H1 (cell line): ENCODE results near the gene UGT3A1. TPM values are rescaled to one million over a fixed set of nuclear protein-coding genes. Genes with fewer than 3 reads are reported as not detected.
A peak's percentile ranks its signal among the peaks of the same experiment; 100 is the strongest.

Experiments used
- CTCF ChIA-PET: fragments of 300-600 bp; sonication (Branson Sonifier 250); formaldehyde crosslinking; loops from one replicate; lab custom pipeline; 2021; ENCODE audit not compliant: partially characterized antibody; lab: Charles Lee
- POLR2A ChIA-PET: fragments of 300-600 bp; sonication (Branson Sonifier 250); formaldehyde crosslinking; loops from one replicate; lab custom pipeline; 2021; ENCODE audit warnings: inconsistent platforms; ENCODE audit not compliant: partially characterized antibody; lab: Charles Lee
- DNase-seq, 2 experiments: peaks; one replicate each; pipeline versions ENCODE4 v3.0.0 to v3.0.0-alpha.2; 2010 to 2022; ENCODE audit warnings: low spot score in 2 of 2, low read depth in 1 of 2, mixed read lengths in 1 of 2
- FAIRE-seq: peaks from 2 replicates; lab custom pipeline; 2011; peaks lifted over from hg19 to GRCh38; lab: Jason Lieb, UNC
- H2AFZ ChIP-seq: 2 replicates; pipeline ENCODE4 v1.8.1; 2012; ENCODE audit warnings: low read length, inconsistent platforms
- H2AK5ac ChIP-seq: 2 replicates; pipeline ENCODE4 v1.6.1; 2013; ENCODE audit warnings: low read depth, low read length
- H2BK120ac ChIP-seq: replicated peaks from 2 replicates; pipeline ENCODE3; 2013; ENCODE audit warnings: low read depth, low read length, inconsistent platforms
- H2BK12ac ChIP-seq: 2 replicates; pipeline ENCODE4 v1.6.1; 2013; ENCODE audit warnings: low read depth, low read length
- H2BK15ac ChIP-seq: 2 replicates; pipeline ENCODE4 v1.6.1; 2013; ENCODE audit warnings: low read length
- H2BK20ac ChIP-seq: 2 replicates; pipeline ENCODE4 v1.6.1; 2013; ENCODE audit warnings: low read length
- H2BK5ac ChIP-seq: 2 replicates; pipeline ENCODE4 v1.6.1; 2013; ENCODE audit warnings: low read depth, low read length
- H3K14ac ChIP-seq: 2 replicates; pipeline ENCODE4 v1.6.1; 2013; ENCODE audit warnings: inconsistent platforms; ENCODE audit not compliant: insufficient read length
- H3K18ac ChIP-seq: 2 replicates; pipeline ENCODE4 v1.6.1; 2013; ENCODE audit warnings: low read length; ENCODE audit errors: extremely low read depth
- H3K23ac ChIP-seq: 2 replicates; pipeline ENCODE4 v1.6.1; 2013; ENCODE audit warnings: inconsistent platforms; ENCODE audit not compliant: insufficient read length
- H3K23me2 ChIP-seq: 2 replicates; pipeline ENCODE4 v1.6.1; 2013; ENCODE audit warnings: low read depth, low read length
- H3K27ac ChIP-seq: 2 replicates; pipeline ENCODE4 v1.6.1; 2011; ENCODE audit warnings: low read depth, low read length, inconsistent platforms
- H3K27me3 ChIP-seq, 4 experiments: replicated peaks in 1 of 4; 1 replicate in 1 of 4; 2 replicates in 3 of 4; pipeline versions ENCODE4 v1.6.1 to v1.8.1; 2011 to 2013; ENCODE audit warnings: low read length in 3 of 4, mild to moderate bottlenecking in 3 of 4, inconsistent platforms in 2 of 4, mixed read lengths in 2 of 4, moderate library complexity in 1 of 4; ENCODE audit not compliant: control insufficient read depth in 3 of 4, insufficient read depth in 3 of 4; ENCODE audit errors: extremely low read depth in 1 of 4
- H3K36me3 ChIP-seq, 4 experiments: 2 replicates each; pipeline versions ENCODE4 v1.6.1 to v1.8.1; 2011 to 2013; ENCODE audit warnings: mild to moderate bottlenecking in 4 of 4, low read length in 3 of 4, moderate library complexity in 2 of 4, control low read depth in 1 of 4, inconsistent platforms in 1 of 4; ENCODE audit not compliant: insufficient read depth in 4 of 4, control insufficient read depth in 2 of 4
- H3K4ac ChIP-seq: replicated peaks from 2 replicates; pipeline ENCODE3; 2013; ENCODE audit warnings: low read length, low read depth, mixed read lengths, inconsistent platforms; ENCODE audit not compliant: insufficient read length
- H3K4me1 ChIP-seq, 4 experiments: replicated peaks in 1 of 4; 1 replicate in 1 of 4; 2 replicates in 3 of 4; pipeline versions ENCODE4 v1.6.1 to v1.8.1; 2011 to 2013; ENCODE audit warnings: low read length in 3 of 4, inconsistent platforms in 2 of 4, mixed read lengths in 1 of 4; ENCODE audit not compliant: insufficient read depth in 4 of 4, control insufficient read depth in 3 of 4
- H3K4me2 ChIP-seq, 2 experiments: 2 replicates each; pipeline versions ENCODE4 v1.6.1 to v1.8.1; 2011 to 2013; ENCODE audit warnings: low read depth in 2 of 2, low read length in 2 of 2, control low read depth in 1 of 2, inconsistent platforms in 1 of 2, mild to moderate bottlenecking in 1 of 2; ENCODE audit not compliant: insufficient read depth in 1 of 2
- H3K4me3 ChIP-seq, 4 experiments: fragments of 200-600, 300-600 bp in 1 of 4; sonication (generic), shearing (Covaris generic), sonication (Bioruptor Twin) in 1 of 4; 2 replicates each; pipeline versions ENCODE4 v1.5.1 to v1.8.1; 2011 to 2016; ENCODE audit warnings: low read length in 4 of 4, low read depth in 3 of 4, control low read depth in 2 of 4, inconsistent platforms in 2 of 4, mild to moderate bottlenecking in 2 of 4, mixed read lengths in 1 of 4, moderate library complexity in 1 of 4; ENCODE audit not compliant: insufficient read depth in 2 of 4; ENCODE audit errors: extremely low read depth in 1 of 4
- H3K56ac ChIP-seq: replicated peaks from 2 replicates; pipeline ENCODE3; 2013; ENCODE audit warnings: low read depth, mild to moderate bottlenecking, mixed read lengths, low read length, inconsistent platforms; ENCODE audit not compliant: insufficient read length
- H3K79me1 ChIP-seq: 2 replicates; pipeline ENCODE4 v1.6.1; 2013; ENCODE audit warnings: low read depth, low read length, control low read depth
- H3K79me2 ChIP-seq, 2 experiments: 2 replicates each; pipeline versions ENCODE4 v1.6.1 to v1.8.1; 2012 to 2013; ENCODE audit warnings: low read length in 2 of 2, mild to moderate bottlenecking in 2 of 2, inconsistent platforms in 1 of 2; ENCODE audit not compliant: insufficient read depth in 2 of 2, control insufficient read depth in 1 of 2
- H3K9ac ChIP-seq, 4 experiments: replicated peaks in 1 of 4; 1 replicate in 1 of 4; 2 replicates in 3 of 4; pipeline versions ENCODE4 v1.6.1 to v1.8.1; 2011 to 2013; ENCODE audit warnings: low read depth in 3 of 4, low read length in 3 of 4, control low read depth in 2 of 4, mild to moderate bottlenecking in 2 of 4, moderate library complexity in 2 of 4, inconsistent platforms in 1 of 4; ENCODE audit errors: extremely low read depth in 1 of 4
- H3K9me3 ChIP-seq, 2 experiments: 2 replicates each; pipeline versions ENCODE4 v1.6.1 to v1.8.1; 2012 to 2013; ENCODE audit warnings: mild to moderate bottlenecking in 2 of 2, moderate library complexity in 2 of 2, control low read depth in 1 of 2, inconsistent platforms in 1 of 2, low read depth in 1 of 2, low read length in 1 of 2, mixed read lengths in 1 of 2; ENCODE audit not compliant: insufficient read depth in 2 of 2
- H4K20me1 ChIP-seq, 2 experiments: replicated peaks in 1 of 2; 2 replicates each; pipeline versions ENCODE3 to v1.8.1; 2011 to 2013; ENCODE audit warnings: inconsistent platforms in 2 of 2, low read length in 2 of 2, mild to moderate bottlenecking in 1 of 2; ENCODE audit not compliant: insufficient read depth in 2 of 2, control insufficient read depth in 1 of 2
- H4K5ac ChIP-seq: 2 replicates; pipeline ENCODE4 v1.6.1; 2013; ENCODE audit warnings: low read length, low read depth, mixed read lengths, inconsistent platforms; ENCODE audit not compliant: insufficient read length
- H4K8ac ChIP-seq: 2 replicates; pipeline ENCODE4 v1.8.0; 2013; ENCODE audit warnings: mild to moderate bottlenecking, moderate library complexity, low read length, inconsistent platforms; ENCODE audit not compliant: insufficient read depth; ENCODE audit errors: extremely low read depth
- H4K91ac ChIP-seq: replicated peaks from 2 replicates; pipeline ENCODE3; 2013; ENCODE audit warnings: low read length, mixed read lengths, inconsistent platforms; ENCODE audit not compliant: insufficient read length
- ASH2L ChIP-seq: fragments of 200-600, 300-600 bp; sonication (generic); IDR thresholded peaks from one replicate; pipeline ENCODE4 v1.7.1; 2017; ENCODE audit warnings: low read length
- CEBPB ChIP-seq: IDR thresholded peaks from 2 replicates; pipeline ENCODE4 v1.6.1; 2012; ENCODE audit warnings: low read depth, low read length
- MAX ChIP-seq: IDR thresholded peaks from 2 replicates; pipeline ENCODE4 v1.6.1; 2012; ENCODE audit warnings: inconsistent platforms
- POLR2A ChIP-seq, 2 experiments: IDR thresholded peaks; 1 replicate in 1 of 2; 2 replicates in 1 of 2; pipeline ENCODE4 v1.6.1; 2011; ENCODE audit warnings: low read depth in 2 of 2, low read length in 2 of 2, mild to moderate bottlenecking in 2 of 2; ENCODE audit errors: control extremely low read depth in 1 of 2
- WGBS, 2 experiments: shearing (Covaris generic) in 1 of 2; methylation state at CpG; one replicate each; pipeline versions ENCODE4 v1.1.6 to v1.1.7; 2013 to 2015; ENCODE audit warnings: low lambda C conversion rate in 2 of 2, mixed read lengths in 2 of 2, inconsistent platforms in 1 of 2, low coverage in 1 of 2, missing lambda C conversion rate in 1 of 2; ENCODE audit not compliant: insufficient replicate concordance in 2 of 2, insufficient coverage in 1 of 2, insufficient read length in 1 of 2; ENCODE audit errors: extremely low coverage in 1 of 2, missing lambda C conversion rate in 1 of 2; 5-methylcytosine and 5-hydroxymethylcytosine counted together
- polyA plus RNA-seq, 7 experiments: library from polyadenylated mRNA; depleted of rRNA in 3 of 7; stranded (reverse) in 5 of 7; unstranded in 2 of 7; fragments of >200 nt in 5 of 7; fragments of 200-250 nt in 2 of 7; gene quantifications; 1 replicate in 5 of 7; 2 replicates in 1 of 7; 4 replicates in 1 of 7; pipeline versions ENCODE4 v1.2.1 to v1.2.3, GENCODE V29; 2011 to 2013; ENCODE audit warnings: missing spikeins in 2 of 7, mixed read lengths in 2 of 7
- total RNA-seq: library from RNA; stranded (reverse); fragmentation: NEBNext Ultra II Directional; extraction: Animal tissue kit (Norgen Biotek cat#: 25700); gene quantifications from 2 replicates; pipeline ENCODE4 v1.2.1, GENCODE V29; 2021

The UGT3A1 gene
- total and polyA plus RNA-seq, 2 of the 8 experiments (the other 6 are each of a cell fraction or from before 2014, with no cell fraction given): 2.4 to 3.4 TPM

- no peak overlapping the region for H2BK5ac ChIP-seq
- H3K18ac ChIP-seq: no peak overlapping the region
- no peak overlapping the region for H4K91ac ChIP-seq
- H4K5ac ChIP-seq: no peak overlapping the region
- H3K36me3 ChIP-seq: no peaks in the 10 kb centered on the region
- no peak overlapping the region for H2BK15ac ChIP-seq
- H3K27me3 ChIP-seq: no peaks in the 10 kb centered on the region
- no peak overlapping the region for H4K8ac ChIP-seq
- no peaks in the 10 kb centered on the region for H3K23me2 ChIP-seq
- no peak overlapping the region for H3K4me2 ChIP-seq
- no peak overlapping the region for H3K56ac ChIP-seq
- no peaks in the 10 kb centered on the region for H3K4me1 ChIP-seq
- WGBS, 2 experiments: 73% methylated on average over 5 of the region's 5 CpGs; no CpG with 5 or more reads in 1 of the 2 experiments
- H3K4ac ChIP-seq: no peak overlapping the region
- no peak overlapping the region for H2BK20ac ChIP-seq
- ChIA-PET CTCF (no interaction called here), POLR2A (no interaction called here)
- TF ChIP-seq MAX: no peak
- TF ChIP-seq POLR2A (IDR thresholded peaks at IDR 0.05; ENCODE audit: control extremely low read depth in 1 of 2, low read depth in 2 of 2, low read length in 2 of 2): no peak
- 0 out of 2 replicates have a peak, but pooled peaks have one; percentile 14 for TF ChIP-seq CEBPB
- no peak for TF ChIP-seq ASH2L
- no peak overlapping the region for H2AFZ ChIP-seq
- no peak overlapping the region for H3K27ac ChIP-seq
- no peak overlapping the region for H2AK5ac ChIP-seq
- no peaks in the 10 kb centered on the region for H3K79me1 ChIP-seq
- DNase-seq (no peak), FAIRE-seq (no peak)
- H3K9ac ChIP-seq: no peak overlapping the region
- H2BK120ac ChIP-seq: no peak overlapping the region
- no peak overlapping the region for H2BK12ac ChIP-seq
- no peaks in the 10 kb centered on the region for H4K20me1 ChIP-seq
- no peak overlapping the region for H3K14ac ChIP-seq
- no peak overlapping the region for H3K23ac ChIP-seq
- no peaks in the 10 kb centered on the region for H3K79me2 ChIP-seq
- no peaks in the 10 kb centered on the region for H3K9me3 ChIP-seq
- H3K4me3 ChIP-seq: no peak overlapping the region
Observed at GRCh38 chr5:35947085-35947484, 44.1 kb downstream of the UGT3A1 start.
